ENCODE results near the gene RNF133.

RNF133 gene

GRCh38 chr7:122715183-122715582 lies 16.3 kb upstream of the RNF133 start:
- H3K36me3 ChIP-seq, result no peaks in the 10 kb centered on the region
- H3K4me1 ChIP-seq, result no peaks in the 10 kb centered on the region
- TF ChIP-seq CTCF (IDR thresholded peaks at IDR 0.05; ENCODE audit: low read depth, low read length), result no peak
- no peak overlapping the region for H3K4me3 ChIP-seq (ENCODE audit: low read depth, low read length)
- H3K9me3 ChIP-seq, result no peaks in the 10 kb centered on the region
- no peaks in the 10 kb centered on the region for H3K27me3 ChIP-seq
- DNase-seq, result no peak

GRCh38 chr7:122710916-122711315 lies 12.0 kb upstream of the RNF133 start:
- Histone ChIP-seq H3K4me1 (no peaks in the 10 kb centered on the region), H3K9me3 (no peaks in the 10 kb centered on the region), H3K27me3 (no peaks in the 10 kb centered on the region), H3K36me3 (no peaks in the 10 kb centered on the region), H3K4me3 (ENCODE audit: low read depth, low read length) (no peak overlapping the region)
- TF ChIP-seq CTCF (IDR thresholded peaks at IDR 0.05; ENCODE audit: low read depth, low read length), result no peak
- no peak for DNase-seq

DNA sequence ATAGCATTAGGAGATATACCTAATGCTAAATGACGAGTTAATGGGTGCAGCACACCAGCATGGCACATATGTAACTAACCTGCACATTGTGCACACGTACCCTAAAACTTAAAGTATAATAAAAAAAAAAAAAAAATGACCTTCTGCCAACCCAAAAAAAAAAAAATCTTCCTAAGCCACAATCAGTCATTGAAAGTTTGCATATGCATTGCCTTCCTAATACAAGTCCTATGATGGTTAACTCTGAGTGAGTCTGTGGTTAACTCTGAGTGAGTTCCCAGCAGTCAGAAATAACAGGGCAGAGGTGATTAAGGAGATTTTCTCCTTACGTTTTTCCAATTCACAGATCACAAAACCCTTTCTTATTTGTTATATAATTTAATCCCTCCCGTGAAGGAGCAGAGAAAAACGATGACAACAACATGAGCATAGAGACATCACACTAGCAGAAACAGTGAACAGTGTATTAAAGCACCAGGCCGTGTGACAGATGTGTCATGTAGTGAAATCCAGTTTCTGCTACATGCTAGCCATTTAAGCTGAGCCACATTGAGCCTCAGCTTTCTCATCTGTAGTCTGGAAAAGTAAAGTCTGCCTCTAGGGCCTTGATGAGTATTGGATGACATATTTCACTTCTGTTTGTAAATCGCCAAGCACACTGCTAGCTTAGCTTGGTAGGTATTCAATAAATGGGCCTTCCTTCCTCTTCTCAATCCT lies 11.2 kb upstream of the RNF133 start:
- no peak overlapping the region for H3K4me3 ChIP-seq (ENCODE audit: low read depth, low read length)
- no peak for DNase-seq

GRCh38 chr7:122706836-122707235 lies 7.9 kb upstream of the RNF133 start:
- Histone ChIP-seq H3K4me3 (ENCODE audit: low read depth, low read length) (no peak overlapping the region), H3K4me1 (no peaks in the 10 kb centered on the region), H3K27me3 (no peaks in the 10 kb centered on the region), H3K36me3 (no peaks in the 10 kb centered on the region), H3K9me3 (no peaks in the 10 kb centered on the region)
- no peak for DNase-seq
- TF ChIP-seq CTCF (IDR thresholded peaks at IDR 0.05; ENCODE audit: low read depth, low read length), result no peak

More for the DNA sequence above, 11.2 kb upstream of the RNF133 start:
- Histone ChIP-seq H3K27me3 (no peaks in the 10 kb centered on the region), H3K9me3 (no peaks in the 10 kb centered on the region), H3K4me1 (no peaks in the 10 kb centered on the region), H3K36me3 (no peaks in the 10 kb centered on the region)
- no peak for TF ChIP-seq CTCF (IDR thresholded peaks at IDR 0.05; ENCODE audit: low read depth, low read length)

DNA sequence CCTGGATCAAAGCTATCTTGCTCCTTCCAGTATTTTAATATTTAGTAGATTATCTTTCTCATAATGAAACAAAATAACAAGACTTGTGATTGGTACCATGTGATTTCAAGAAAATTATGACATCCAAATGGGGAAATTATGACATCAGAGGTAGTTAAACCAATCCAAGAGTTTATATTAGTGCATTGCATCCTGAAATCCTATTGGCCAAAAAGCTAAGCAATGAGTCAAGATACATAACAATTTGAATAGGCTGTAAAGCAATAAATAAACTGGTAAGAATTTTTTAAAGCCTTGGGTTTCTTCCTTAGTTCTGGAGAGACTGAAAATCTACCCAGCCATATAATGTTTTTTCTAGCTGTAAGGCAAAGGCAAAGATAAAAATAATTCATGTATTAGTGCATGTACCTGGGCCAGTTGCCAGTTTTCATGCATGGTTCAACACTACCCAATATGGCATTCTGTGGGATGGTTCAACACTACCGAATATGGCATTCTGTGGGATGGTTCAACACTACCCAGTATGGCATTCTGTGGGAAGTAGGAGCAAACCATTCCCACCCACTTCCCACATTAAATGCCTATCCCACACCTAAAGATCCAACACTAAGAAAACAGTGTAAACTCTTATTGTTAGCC lies 4.1 kb upstream of the RNF133 start, which contains the start of gene RNF148:
RNF148 (minus strand) TSS at position 51 of the 639 bp plus-strand sequence. CDS start 172 bp downstream, outside the sequence.
- Histone ChIP-seq H3K27me3 (no peaks in the 10 kb centered on the region), H3K36me3 (no peaks in the 10 kb centered on the region), H3K4me1 (no peaks in the 10 kb centered on the region), H3K4me3 (ENCODE audit: low read depth, low read length) (no peak within 1 kb of the TSS), H3K9me3 (no peaks in the 10 kb centered on the region)
- DNase-seq, result no peak
- no peak for TF ChIP-seq CTCF (IDR thresholded peaks at IDR 0.05; ENCODE audit: low read depth, low read length)

- DNase-seq, result no peak
- Histone ChIP-seq H3K4me1 (no peaks in the 10 kb centered on the region), H3K36me3 (no peaks in the 10 kb centered on the region), H3K4me3 (ENCODE audit: low read depth, low read length) (no peak overlapping the region), H3K9me3 (no peaks in the 10 kb centered on the region), H3K27me3 (no peaks in the 10 kb centered on the region)
- TF ChIP-seq CTCF (IDR thresholded peaks at IDR 0.05; ENCODE audit: low read depth, low read length), result no peak
Observed at GRCh38 chr7:122695816-122696215, 3.1 kb downstream of the RNF133 start.

Measured in BE2C (cell line).